Measurements from ENCODE around the gene OR4K5. TPM values are rescaled to one million over a fixed set of nuclear protein-coding genes. Genes with fewer than 3 reads are reported as not detected.

Gene OR4K5, protein sequence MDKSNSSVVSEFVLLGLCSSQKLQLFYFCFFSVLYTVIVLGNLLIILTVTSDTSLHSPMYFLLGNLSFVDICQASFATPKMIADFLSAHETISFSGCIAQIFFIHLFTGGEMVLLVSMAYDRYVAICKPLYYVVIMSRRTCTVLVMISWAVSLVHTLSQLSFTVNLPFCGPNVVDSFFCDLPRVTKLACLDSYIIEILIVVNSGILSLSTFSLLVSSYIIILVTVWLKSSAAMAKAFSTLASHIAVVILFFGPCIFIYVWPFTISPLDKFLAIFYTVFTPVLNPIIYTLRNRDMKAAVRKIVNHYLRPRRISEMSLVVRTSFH
- total RNA-seq = not detected

DNA sequence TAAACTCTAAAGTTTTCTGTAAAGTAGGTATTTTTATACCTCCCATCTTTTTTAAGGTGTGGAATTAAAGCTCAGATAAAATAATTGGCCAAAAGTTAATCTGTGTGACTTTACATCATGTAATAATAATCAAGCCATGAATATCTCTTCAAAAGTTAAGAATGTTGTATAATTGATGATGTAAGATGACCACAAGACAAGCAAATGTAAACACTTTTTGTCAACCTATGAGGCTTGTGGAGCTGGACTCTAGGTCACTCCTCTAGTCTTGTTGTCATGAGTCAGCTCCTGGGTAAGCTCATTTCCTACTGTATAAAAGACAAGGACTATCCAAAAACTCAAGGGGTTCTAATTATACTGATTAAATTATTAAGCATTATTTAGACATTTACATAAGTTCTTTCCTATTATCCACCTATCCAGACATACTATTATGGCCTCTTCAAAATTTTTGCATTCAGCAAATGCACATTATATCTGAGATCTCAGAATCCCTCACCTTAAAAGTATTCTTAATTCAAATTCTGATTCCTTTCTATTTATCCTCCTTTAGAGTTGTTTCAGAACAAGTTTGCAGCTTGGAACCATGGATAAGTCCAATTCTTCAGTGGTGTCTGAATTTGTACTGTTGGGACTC lies at the start of gene OR4K5:
OR4K5 (plus strand) TSS at position 587 of the 637 bp plus-strand sequence; CDS start at position 587, 0 bp downstream.
- no peaks in the 10 kb centered on the region for H3K27me3 ChIP-seq
- H3K4me3 ChIP-seq = no peak within 1 kb of the TSS
- no peaks in the 10 kb centered on the region for H3K36me3 ChIP-seq (replicated peaks in 1 of 2; ENCODE audit: insufficient read depth in 1 of 2, low read depth in 2 of 2)
- H3K27ac ChIP-seq = no peak within 1 kb of the TSS
- no peak for TF ChIP-seq POLR2A (IDR thresholded peaks at IDR 0.05)
- TF ChIP-seq, protein P1, sequence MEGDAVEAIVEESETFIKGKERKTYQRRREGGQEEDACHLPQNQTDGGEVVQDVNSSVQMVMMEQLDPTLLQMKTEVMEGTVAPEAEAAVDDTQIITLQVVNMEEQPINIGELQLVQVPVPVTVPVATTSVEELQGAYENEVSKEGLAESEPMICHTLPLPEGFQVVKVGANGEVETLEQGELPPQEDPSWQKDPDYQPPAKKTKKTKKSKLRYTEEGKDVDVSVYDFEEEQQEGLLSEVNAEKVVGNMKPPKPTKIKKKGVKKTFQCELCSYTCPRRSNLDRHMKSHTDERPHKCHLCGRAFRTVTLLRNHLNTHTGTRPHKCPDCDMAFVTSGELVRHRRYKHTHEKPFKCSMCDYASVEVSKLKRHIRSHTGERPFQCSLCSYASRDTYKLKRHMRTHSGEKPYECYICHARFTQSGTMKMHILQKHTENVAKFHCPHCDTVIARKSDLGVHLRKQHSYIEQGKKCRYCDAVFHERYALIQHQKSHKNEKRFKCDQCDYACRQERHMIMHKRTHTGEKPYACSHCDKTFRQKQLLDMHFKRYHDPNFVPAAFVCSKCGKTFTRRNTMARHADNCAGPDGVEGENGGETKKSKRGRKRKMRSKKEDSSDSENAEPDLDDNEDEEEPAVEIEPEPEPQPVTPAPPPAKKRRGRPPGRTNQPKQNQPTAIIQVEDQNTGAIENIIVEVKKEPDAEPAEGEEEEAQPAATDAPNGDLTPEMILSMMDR (IDR thresholded peaks at IDR 0.05) = no peak
- intact Hi-C loops (cut with DNase I) = no loop called here
- DNase-seq (no peak), ATAC-seq (no peak)
- no peaks in the 10 kb centered on the region for H3K4me1 ChIP-seq
- H3K9me3 ChIP-seq = no peaks in the 10 kb centered on the region

DNA sequence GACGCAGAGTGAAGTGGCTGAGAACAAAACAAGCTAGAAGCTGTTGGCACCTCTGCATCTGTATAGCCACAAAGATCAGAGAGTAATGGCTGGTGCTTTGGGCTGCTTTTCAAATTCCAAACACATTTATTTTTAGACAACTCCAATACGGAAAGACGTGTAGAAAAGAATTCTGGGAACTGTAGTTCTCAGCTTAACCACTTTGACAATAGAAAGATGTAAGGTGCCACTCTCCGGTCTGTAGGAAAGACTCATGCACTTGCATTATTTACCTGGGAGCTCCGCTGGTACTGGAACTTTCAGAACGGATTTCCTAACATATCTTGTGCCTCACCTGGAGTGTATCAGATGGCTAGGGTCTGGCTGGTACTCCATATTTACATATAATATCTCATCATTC lies 47.2 kb upstream of the OR4K5 start:
- Histone ChIP-seq H3K9me3 (no peaks in the 10 kb centered on the region), H3K4me1 (no peaks in the 10 kb centered on the region), H3K36me3 (replicated peaks in 1 of 2; ENCODE audit: insufficient read depth in 1 of 2, low read depth in 2 of 2) (no peaks in the 10 kb centered on the region), H3K4me3 (no peak overlapping the region), H3K27ac (no peak overlapping the region), H3K27me3 (no peaks in the 10 kb centered on the region)
- intact Hi-C loops (cut with DNase I) = no loop called here
- WGBS, 2 donors = 20 to 27% methylated on average over 6 of the region's 6 CpGs
- ATAC-seq = no peak
- no peak for DNase-seq
- TF ChIP-seq, protein P1 (IDR thresholded peaks at IDR 0.05) = no peak
- TF ChIP-seq POLR2A (IDR thresholded peaks at IDR 0.05) = no peak

DNA sequence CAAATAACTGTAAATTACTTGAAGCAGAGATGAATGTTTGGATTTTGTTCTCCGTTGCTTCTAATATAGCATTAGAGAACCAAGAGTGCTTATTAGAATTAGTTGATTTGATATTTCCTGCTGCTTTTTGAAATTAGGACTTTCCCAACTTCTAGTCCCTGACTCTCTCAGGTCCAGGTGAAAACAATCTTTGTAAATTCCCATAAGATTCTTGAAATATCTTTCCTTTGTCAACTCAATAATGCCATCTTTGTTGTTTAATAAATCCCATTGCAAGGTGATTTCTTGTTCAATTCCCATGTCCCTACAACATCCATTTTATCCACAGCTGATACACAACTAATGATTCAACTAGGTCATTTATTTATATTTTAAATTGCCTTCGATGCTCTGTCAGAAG lies 45.6 kb upstream of the OR4K5 start, which contains the start of gene OR4K2:
OR4K2 (plus strand) TSS at position 301 of the 400 bp plus-strand sequence. CDS start 1,126 bp downstream, outside the sequence.
- TF ChIP-seq POLR2A (IDR thresholded peaks at IDR 0.05) = no peak
- TF ChIP-seq, protein P1 (IDR thresholded peaks at IDR 0.05) = no peak
- Histone ChIP-seq H3K4me1 (no peaks in the 10 kb centered on the region), H3K27ac (no peak within 1 kb of the TSS), H3K27me3 (no peaks in the 10 kb centered on the region), H3K9me3 (no peaks in the 10 kb centered on the region), H3K4me3 (no peak within 1 kb of the TSS), H3K36me3 (replicated peaks in 1 of 2; ENCODE audit: insufficient read depth in 1 of 2, low read depth in 2 of 2) (no peaks in the 10 kb centered on the region)
- 38 to 50% methylated on average over 2 of the region's 2 CpGs for WGBS, 2 donors
- intact Hi-C loops (cut with DNase I) = no loop called here
- ATAC-seq = no peak
- no peak for DNase-seq

DNA sequence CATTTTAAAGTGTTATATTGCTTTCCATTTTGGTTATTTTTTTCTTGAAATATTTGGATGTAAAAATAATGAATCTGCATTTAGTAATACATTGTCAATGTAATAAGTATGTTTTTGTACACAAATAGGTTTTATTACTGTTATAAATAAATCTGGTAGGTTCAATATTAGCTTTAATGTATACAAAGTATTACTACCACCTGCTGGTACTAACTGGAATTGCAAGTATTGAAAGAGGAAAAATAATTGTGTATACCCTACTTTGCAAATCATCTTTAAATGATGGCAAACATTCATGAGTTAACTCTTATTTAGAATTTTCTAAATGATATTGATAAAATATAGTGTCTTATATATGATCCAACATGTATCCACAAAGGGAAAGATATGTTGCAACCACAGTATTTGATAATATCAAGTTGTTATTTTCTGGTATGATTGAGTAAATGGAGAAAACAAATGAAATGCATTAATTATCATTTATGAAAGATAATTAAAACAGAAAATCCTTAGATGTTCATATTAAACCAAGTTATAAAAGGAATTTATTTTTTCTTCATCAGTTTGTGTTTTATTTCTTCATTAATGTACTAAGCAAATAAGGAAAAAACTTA lies 42.3 kb upstream of the OR4K5 start:
- H3K4me3 ChIP-seq = no peak overlapping the region
- intact Hi-C loops (cut with DNase I) = no loop called here
- DNase-seq = no peak

More for the DNA sequence above, 42.3 kb upstream of the OR4K5 start:
- no peak for ATAC-seq
- Histone ChIP-seq H3K36me3 (replicated peaks in 1 of 2; ENCODE audit: insufficient read depth in 1 of 2, low read depth in 2 of 2) (no peaks in the 10 kb centered on the region), H3K27me3 (no peaks in the 10 kb centered on the region), H3K4me1 (no peaks in the 10 kb centered on the region), H3K9me3 (no peaks in the 10 kb centered on the region), H3K27ac (no peak overlapping the region)
- TF ChIP-seq, protein P1 (IDR thresholded peaks at IDR 0.05) = peak; percentile 32 to 92 (median 48)
- no peak for TF ChIP-seq POLR2A (IDR thresholded peaks at IDR 0.05)

All from body of pancreas (tissue), 4 donors.